SU-DHL-6 (cell line): ENCODE data around the gene PTGER1.

Experiments
- CTCF ChIP-seq: fragments of 200-600 bp; sonication (generic); IDR thresholded peaks from one replicate; pipeline ENCODE4 v1.5.1; 2017; ENCODE audit warnings: antibody characterized with exemption, mild to moderate bottlenecking, low read length, moderate library complexity; ENCODE audit not compliant: insufficient read depth, poor library complexity, severe bottlenecking
- EZH2phosphoT487 ChIP-seq: fragments of 200-600 bp; sonication (generic), shearing (Covaris generic); conservative IDR thresholded peaks from 2 replicates; pipeline ENCODE4 v1.6.1; 2018; ENCODE audit warnings: mild to moderate bottlenecking, antibody characterized with exemption, low read length, moderate library complexity, mixed read lengths

GRCh38 chr19:14515501-14516047 is 40.4 kb upstream of the PTGER1 start:
- no peak for TF ChIP-seq CTCF
- TF ChIP-seq EZH2phosphoT487: no peak
